ENCODE data around the gene ATF7IP2. TPM values are rescaled to one million over a fixed set of nuclear protein-coding genes. Genes with fewer than 3 reads are reported as not detected.

Gene ATF7IP2
- total and polyA plus RNA-seq, 9 of the 15 experiments (the other 6 are each of a cell fraction or from before 2014, with no cell fraction given), result 131 to 515 (median 196) TPM

DNA sequence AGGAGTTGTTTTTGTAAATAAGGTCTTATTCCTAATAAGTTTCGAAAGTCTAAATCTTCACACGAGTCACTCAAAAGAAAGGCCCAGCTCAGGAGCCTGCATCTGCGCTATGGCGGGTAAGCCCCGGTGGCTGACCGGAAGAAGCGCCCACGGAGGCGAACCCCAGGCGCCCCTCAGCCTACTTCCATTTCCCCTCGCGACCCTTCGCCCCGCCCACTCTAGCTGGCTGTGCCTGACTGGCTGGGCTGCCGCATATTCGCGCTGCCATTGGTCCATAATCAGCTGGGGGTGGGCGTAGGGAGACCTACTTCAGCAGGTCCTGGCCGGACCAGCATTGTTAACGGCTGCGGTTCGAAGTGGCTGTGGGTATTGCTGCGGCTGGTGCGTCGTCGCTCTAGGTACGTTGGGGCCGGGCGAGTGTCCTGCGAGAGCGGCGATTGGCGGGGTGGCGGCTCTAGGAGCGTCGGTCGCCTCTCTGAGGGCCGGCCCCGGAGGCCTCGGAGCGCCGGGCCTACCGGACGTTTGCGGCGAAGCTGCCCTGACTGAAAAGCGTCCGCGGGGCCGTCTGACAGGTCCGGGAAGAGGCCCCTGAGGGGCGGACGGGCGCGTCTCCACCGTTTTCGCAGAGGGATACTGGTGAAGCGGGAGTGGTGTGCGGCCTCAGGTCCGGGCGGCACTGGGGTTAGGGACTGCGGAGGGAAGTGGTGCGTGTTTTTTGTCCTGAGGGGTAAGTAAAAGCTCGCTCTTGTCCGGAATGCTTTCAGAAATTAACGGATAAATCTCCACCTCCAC is at the start of gene ATF7IP2 (continued):
- TF ChIP-seq DIDO1 (tag; IDR thresholded peaks at IDR 0.05; ENCODE audit: low read depth), result no peak
- peak; percentile 87 for TF ChIP-seq CXXC5 (CRISPR knock-in tag; IDR thresholded peaks at IDR 0.05)
- no peak for TF ChIP-seq KHSRP (IDR thresholded peaks at IDR 0.05)
- TF ChIP-seq ZNF785 (CRISPR knock-in tag; IDR thresholded peaks at IDR 0.05), result no peak
- no peak for TF ChIP-seq ZKSCAN8 (CRISPR knock-in tag; IDR thresholded peaks at IDR 0.05)
- TF ChIP-seq ZNF239 (CRISPR knock-in tag; IDR thresholded peaks at IDR 0.05), result no peak
- TF ChIP-seq PHB2 (IDR thresholded peaks at IDR 0.05; ENCODE audit: low read depth), result no peak
- TF ChIP-seq CREB1 (IDR thresholded peaks at IDR 0.05), result peak; percentile 61; the same call in 1 of the 2 replicates
- peak; percentile 77; the same call in 1 of the 2 replicates for TF ChIP-seq CREB1 (CRISPR knock-in tag; IDR thresholded peaks at IDR 0.05)
- peak; percentile 80; the same call in 1 of the 2 replicates for TF ChIP-seq TOE1 (IDR thresholded peaks at IDR 0.05; ENCODE audit: borderline replicate concordance)
- TF ChIP-seq TOE1 (CRISPR knock-in tag; IDR thresholded peaks at IDR 0.05; ENCODE audit: borderline replicate concordance, low read depth), result no peak
- TF ChIP-seq, protein P1, sequence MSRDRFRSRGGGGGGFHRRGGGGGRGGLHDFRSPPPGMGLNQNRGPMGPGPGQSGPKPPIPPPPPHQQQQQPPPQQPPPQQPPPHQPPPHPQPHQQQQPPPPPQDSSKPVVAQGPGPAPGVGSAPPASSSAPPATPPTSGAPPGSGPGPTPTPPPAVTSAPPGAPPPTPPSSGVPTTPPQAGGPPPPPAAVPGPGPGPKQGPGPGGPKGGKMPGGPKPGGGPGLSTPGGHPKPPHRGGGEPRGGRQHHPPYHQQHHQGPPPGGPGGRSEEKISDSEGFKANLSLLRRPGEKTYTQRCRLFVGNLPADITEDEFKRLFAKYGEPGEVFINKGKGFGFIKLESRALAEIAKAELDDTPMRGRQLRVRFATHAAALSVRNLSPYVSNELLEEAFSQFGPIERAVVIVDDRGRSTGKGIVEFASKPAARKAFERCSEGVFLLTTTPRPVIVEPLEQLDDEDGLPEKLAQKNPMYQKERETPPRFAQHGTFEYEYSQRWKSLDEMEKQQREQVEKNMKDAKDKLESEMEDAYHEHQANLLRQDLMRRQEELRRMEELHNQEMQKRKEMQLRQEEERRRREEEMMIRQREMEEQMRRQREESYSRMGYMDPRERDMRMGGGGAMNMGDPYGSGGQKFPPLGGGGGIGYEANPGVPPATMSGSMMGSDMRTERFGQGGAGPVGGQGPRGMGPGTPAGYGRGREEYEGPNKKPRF (IDR thresholded peaks at IDR 0.05; ENCODE audit: low read depth, low read length), result no peak
- TF ChIP-seq, protein P2, sequence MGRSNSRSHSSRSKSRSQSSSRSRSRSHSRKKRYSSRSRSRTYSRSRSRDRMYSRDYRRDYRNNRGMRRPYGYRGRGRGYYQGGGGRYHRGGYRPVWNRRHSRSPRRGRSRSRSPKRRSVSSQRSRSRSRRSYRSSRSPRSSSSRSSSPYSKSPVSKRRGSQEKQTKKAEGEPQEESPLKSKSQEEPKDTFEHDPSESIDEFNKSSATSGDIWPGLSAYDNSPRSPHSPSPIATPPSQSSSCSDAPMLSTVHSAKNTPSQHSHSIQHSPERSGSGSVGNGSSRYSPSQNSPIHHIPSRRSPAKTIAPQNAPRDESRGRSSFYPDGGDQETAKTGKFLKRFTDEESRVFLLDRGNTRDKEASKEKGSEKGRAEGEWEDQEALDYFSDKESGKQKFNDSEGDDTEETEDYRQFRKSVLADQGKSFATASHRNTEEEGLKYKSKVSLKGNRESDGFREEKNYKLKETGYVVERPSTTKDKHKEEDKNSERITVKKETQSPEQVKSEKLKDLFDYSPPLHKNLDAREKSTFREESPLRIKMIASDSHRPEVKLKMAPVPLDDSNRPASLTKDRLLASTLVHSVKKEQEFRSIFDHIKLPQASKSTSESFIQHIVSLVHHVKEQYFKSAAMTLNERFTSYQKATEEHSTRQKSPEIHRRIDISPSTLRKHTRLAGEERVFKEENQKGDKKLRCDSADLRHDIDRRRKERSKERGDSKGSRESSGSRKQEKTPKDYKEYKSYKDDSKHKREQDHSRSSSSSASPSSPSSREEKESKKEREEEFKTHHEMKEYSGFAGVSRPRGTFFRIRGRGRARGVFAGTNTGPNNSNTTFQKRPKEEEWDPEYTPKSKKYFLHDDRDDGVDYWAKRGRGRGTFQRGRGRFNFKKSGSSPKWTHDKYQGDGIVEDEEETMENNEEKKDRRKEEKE (IDR thresholded peaks at IDR 0.05; ENCODE audit: borderline replicate concordance in 1 of 2, control insufficient read depth in 1 of 2, low read depth in 2 of 2, low read length in 1 of 2), result no peak
- TF ChIP-seq NFE2 (IDR thresholded peaks at IDR 0.05; ENCODE audit: low read depth), result no peak
- TF ChIP-seq, protein P3, sequence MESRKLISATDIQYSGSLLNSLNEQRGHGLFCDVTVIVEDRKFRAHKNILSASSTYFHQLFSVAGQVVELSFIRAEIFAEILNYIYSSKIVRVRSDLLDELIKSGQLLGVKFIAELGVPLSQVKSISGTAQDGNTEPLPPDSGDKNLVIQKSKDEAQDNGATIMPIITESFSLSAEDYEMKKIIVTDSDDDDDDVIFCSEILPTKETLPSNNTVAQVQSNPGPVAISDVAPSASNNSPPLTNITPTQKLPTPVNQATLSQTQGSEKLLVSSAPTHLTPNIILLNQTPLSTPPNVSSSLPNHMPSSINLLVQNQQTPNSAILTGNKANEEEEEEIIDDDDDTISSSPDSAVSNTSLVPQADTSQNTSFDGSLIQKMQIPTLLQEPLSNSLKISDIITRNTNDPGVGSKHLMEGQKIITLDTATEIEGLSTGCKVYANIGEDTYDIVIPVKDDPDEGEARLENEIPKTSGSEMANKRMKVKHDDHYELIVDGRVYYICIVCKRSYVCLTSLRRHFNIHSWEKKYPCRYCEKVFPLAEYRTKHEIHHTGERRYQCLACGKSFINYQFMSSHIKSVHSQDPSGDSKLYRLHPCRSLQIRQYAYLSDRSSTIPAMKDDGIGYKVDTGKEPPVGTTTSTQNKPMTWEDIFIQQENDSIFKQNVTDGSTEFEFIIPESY (CRISPR knock-in tag; IDR thresholded peaks at IDR 0.05), result peak; percentile 91
- no peak for TF ChIP-seq PCBP1 (IDR thresholded peaks at IDR 0.05; ENCODE audit: low read depth, low read length, poor library complexity, severe bottlenecking)
- no peak for TF ChIP-seq ZNF217 (CRISPR knock-in tag; IDR thresholded peaks at IDR 0.05)
- TF ChIP-seq BHLHE40 (IDR thresholded peaks at IDR 0.05; ENCODE audit: low read length), result no peak
- TF ChIP-seq IFI16 (CRISPR knock-in tag; IDR thresholded peaks at IDR 0.05), result no peak
- no peak for TF ChIP-seq ZNF584 (CRISPR knock-in tag; IDR thresholded peaks at IDR 0.05; ENCODE audit: low read depth)
- TF ChIP-seq FIP1L1 (IDR thresholded peaks at IDR 0.05; ENCODE audit: low read depth, low read length, poor library complexity, severe bottlenecking), result peak; percentile 64
- TF ChIP-seq POLR2AphosphoS5 (IDR thresholded peaks at IDR 0.05; ENCODE audit: control insufficient read depth, insufficient read depth, low read depth, low read length), result peak; percentile 90
